Measurements from ENCODE around the gene IL27RA.

IL27RA gene

GRCh38 chr19:14031719-14032480, at the start of gene IL27RA:
Gene IL27RA, plus strand, starts transcription at chr19:14031762. Its CDS starts 111 bp downstream, at chr19:14031873.
- peak; percentile 61 for DNase-seq

- no peak for DNase-seq
These were observed 49.5 kb upstream of the IL27RA start for GRCh38 chr19:13981988-13982501.

GRCh38 chr19:13982773-13983172, 48.8 kb upstream of the IL27RA start:
- no peak for DNase-seq

GRCh38 chr19:13983213-13983889, 48.2 kb upstream of the IL27RA start:
- DNase-seq, result no peak

DNA sequence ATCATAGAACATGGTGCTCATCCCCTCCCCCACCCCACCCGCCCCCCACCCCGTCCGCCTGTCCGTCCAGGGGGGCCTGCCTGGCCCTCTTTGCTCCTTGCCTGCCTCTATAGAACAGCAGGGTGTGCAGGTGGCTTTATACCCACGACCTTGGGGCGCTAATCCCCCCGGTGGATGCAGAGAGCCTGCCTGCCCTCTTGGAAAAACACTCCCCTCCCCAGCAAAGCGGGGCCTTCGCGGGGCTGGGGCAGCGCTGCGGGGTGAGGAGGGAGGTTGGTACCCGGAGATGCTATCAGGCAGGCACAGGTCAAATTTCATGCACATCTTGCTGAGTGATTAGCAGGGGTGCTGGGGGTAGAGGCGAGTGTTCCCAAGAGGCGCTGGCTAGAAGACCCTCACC, 47.4 kb upstream of the IL27RA start:
- DNase-seq, result no peak

GRCh38 chr19:13984875-13985741, 46.5 kb upstream of the IL27RA start:
- no peak for DNase-seq

DNA sequence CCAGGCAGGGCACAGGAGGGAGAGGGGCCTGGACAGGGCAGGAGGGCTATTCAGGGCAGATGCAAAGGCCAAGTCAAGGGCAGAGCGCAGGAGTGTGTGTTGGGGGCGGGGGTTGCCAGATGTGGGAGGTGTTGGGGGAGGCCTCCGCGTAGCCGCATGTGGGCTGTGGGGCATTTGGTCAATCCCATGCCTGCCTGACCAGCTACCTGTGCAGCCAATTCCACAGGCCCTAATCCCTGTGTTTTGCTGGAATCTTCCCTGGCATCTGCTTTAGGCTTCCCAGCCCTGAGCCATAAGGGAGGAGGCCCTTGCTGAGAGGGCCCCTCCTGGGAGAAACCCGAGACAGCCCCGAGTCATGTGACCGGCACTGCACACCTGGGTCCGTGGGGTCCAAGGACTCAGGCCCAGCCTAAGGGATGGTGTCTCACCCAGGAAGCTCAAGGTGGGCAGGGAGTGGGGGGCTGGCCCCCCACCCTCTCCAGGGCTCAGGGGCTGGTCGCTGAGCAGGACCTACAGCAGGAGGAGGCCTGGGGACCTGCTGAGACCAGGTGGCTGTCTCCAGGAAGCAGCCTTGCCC, 45.7 kb upstream of the IL27RA start:
- DNase-seq, result no peak

- DNase-seq, result peak; percentile 90
These were observed 45.1 kb upstream of the IL27RA start for GRCh38 chr19:13986348-13986904.

GRCh38 chr19:13987101-13987890, 44.3 kb upstream of the IL27RA start:
- no peak for DNase-seq

- no peak for DNase-seq
These were observed 42.1 kb upstream of the IL27RA start for GRCh38 chr19:13989487-13989886.

DNA sequence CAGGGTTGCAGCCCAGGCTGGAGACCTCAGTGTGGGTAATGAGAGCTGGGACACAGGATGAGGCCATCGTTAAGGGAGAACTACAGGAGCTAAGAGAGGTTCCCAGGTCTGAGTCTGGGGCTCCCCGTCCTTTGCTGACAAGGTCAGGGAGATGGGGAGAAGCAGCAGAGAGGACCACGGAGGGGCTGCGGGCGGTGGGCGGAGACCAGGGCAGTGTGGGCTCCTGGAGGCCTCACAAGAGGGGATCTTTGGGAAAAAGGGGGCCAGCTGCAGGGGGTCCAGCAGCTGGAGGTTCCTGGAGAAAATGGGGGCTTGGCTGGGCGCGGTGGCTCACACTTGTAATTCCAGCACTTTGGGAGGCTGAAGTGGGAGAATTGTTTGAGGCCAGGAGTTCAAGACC, 41.5 kb upstream of the IL27RA start:
- DNase-seq, result no peak

DNA sequence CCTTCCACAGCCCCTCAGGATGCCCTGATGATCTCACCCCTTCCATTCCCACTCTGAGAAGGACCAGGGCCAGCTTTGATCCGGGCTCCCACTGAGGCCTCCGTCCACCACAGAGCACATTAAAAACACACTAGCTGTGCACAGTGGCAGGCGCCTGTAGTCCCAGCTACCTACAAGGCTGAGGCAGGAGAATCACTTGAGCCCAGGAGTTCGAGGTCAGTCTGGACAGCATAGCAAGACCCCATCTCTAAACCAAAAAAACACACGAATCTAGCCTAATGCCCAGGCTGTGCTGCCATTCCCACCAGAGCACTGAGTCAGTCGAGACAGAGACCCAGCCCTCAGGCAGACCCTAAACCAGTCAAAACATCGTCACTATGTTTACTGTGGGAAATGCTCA, 39.5 kb upstream of the IL27RA start:
- no peak for DNase-seq

DNA sequence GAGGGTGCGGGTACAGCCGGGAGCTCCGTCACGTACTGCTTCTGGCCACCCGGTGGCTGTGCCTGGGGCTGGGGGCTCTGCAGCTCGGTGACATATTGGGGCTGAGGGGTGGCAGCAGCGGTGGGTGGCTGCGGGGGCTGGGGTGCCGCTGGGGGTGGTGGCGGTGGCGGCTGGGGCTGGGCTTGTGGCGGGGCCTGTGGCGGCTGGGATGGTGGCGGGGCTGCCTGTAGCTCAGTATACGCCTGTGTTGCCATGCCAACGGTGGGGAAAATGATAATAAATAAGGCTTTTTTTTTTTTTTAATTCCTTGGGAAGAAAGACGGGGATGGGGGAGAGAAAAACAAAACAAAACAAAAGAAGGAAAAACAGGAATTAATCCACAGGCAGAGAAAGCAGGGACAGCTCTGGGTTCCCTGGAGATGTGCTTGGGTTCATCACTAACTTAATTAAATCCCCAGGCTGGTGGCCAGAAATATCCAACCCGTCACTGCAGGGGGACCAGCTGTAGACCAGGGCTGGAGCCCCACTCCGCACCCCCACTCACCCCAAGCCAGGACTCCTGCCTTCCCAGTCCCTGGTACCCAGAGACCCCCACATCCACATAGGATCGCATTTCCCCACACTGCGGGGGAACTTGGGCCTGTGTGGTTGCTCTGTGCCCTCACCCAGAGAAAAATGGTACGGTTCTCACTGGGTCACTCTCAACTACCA, 37.8 kb upstream of the IL27RA start:
- DNase-seq, result no peak

DNA sequence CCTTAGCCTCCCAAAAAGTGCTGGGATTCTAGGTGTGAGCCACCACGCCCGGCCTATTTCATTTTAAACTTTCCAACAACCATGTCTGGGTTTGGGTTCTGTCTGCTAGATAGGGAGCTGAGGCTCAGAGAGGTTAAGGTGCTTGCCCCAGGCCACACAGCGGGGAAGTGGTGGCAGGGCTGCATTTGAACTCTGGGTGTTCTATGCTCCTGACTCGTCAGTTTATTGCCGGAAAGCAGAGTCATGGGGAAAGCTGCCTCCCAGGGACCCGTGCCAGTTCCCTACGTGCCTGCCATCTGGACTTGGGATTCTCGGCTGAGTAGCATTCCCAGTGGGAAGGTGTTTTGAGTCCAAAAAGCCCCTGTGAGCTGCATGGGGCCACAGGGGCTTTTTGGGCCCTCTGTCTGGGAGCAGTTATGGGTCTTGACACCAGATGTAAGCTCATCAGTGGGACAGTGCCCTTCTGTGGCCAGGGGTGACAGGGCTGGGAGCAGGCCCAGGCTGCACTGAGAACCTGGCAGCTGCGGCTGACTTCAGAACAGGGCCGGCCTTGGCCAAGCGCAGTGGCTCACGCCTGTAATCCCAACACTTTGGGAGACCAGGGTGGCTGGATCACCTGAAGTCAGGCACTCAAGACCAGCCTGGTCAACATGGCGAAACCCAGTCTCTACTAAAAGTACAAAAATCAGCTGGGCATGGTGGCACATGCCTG, 36.4 kb upstream of the IL27RA start:
- DNase-seq, result peak; percentile 36

GRCh38 chr19:13995878-13996765, 35.4 kb upstream of the IL27RA start:
- no peak for DNase-seq

- DNase-seq, result no peak
These were observed 34.5 kb upstream of the IL27RA start for GRCh38 chr19:13996928-13997630.

GRCh38 chr19:13997631-13997962, 34.0 kb upstream of the IL27RA start:
- DNase-seq, result no peak

DNA sequence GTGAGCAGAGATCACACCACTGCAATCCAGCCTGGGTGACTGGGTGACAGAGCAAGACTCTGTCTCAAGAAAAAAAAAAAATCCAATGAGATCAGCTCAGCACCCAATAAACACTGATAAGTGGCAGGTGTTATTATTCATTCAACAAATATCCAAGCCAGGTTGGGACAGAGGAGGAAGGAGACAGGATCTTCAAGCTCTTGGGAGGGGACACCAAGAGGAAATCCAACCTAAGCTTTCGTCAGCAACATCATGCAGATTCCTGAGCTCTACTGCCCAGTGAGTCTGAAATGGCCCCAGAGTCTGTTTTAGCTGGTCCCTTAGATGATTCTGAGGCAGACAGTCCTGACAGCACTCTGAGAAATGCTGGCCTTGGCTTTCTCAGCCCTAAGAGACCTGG, 33.1 kb upstream of the IL27RA start:
- no peak for DNase-seq

DNA sequence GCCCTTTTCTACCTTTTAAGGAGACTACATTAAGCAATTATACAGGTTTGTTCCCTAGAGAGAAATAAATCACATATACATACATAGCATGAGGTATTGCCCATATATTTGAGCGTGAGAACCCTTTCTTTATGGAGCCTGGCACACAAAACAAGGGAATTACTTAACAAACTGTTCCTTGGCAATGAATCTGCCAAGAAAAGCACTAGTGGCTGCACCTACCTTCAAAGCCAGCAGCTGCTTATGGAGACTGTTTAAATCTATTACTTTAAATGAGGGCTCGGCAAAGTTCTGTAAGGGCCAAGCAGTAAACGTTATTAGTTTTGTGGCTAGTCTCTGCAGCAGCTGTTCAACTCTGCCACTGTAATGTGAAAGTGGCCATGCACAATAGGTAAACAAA, 32.5 kb upstream of the IL27RA start:
- no peak for DNase-seq
